Suprapubic skin (tissue), 4 donors: ENCODE data around the gene KCNK13. TPM values are rescaled to one million over a fixed set of nuclear protein-coding genes. Genes with fewer than 3 reads are reported as not detected.

Experiments
- DNase-seq, 2 donors: peaks; one replicate each; pipeline ENCODE4 v3.0.0-alpha.2; 2019; ENCODE audit warnings: low spot score in 2 of 2
- H3K27ac ChIP-seq: fragments of 200-600 bp; sonication (generic); one replicate; pipeline ENCODE4 v1.5.1; 2019
- H3K27me3 ChIP-seq: fragments of 200-600 bp; sonication (generic); one replicate; pipeline ENCODE4 v1.5.1; 2019
- H3K36me3 ChIP-seq: fragments of 200-600 bp; sonication (generic); one replicate; pipeline ENCODE4 v1.5.1; 2019
- H3K4me1 ChIP-seq: fragments of 200-600 bp; sonication (generic); one replicate; pipeline ENCODE4 v1.5.1; 2019
- H3K4me3 ChIP-seq: fragments of 200-600 bp; sonication (generic); one replicate; pipeline ENCODE4 v1.5.1; 2019; ENCODE audit warnings: mild to moderate bottlenecking
- H3K9me3 ChIP-seq: fragments of 200-600 bp; sonication (generic); one replicate; pipeline ENCODE4 v1.5.1; 2019
- CTCF ChIP-seq, 2 donors: fragments of 200-600 bp in 1 of 2; fragments of 450-650 bp in 1 of 2; sonication (generic) in 1 of 2; IDR thresholded peaks; one replicate each; pipeline ENCODE4 v1.5.1; 2016 to 2019; ENCODE audit warnings: antibody characterized with exemption in 2 of 2, mild to moderate bottlenecking in 1 of 2, moderate library complexity in 1 of 2
- EP300 ChIP-seq: sonication (generic); formaldehyde crosslinking; IDR thresholded peaks from one replicate; pipeline ENCODE4 v1.6.1; 2017; ENCODE audit warnings: antibody characterized with exemption
- POLR2A ChIP-seq, 2 donors: fragments of 450-650 bp; IDR thresholded peaks; one replicate each; pipeline ENCODE4 v1.6.1; 2017; ENCODE audit warnings: antibody characterized with exemption in 2 of 2, mild to moderate bottlenecking in 2 of 2, moderate library complexity in 2 of 2
- POLR2AphosphoS5 ChIP-seq, 3 donors: sonication (generic); formaldehyde crosslinking; IDR thresholded peaks; one replicate each; pipeline ENCODE4 v1.6.1; 2017; ENCODE audit warnings: antibody characterized with exemption in 3 of 3
- WGBS: methylation state at CpG from one replicate; pipeline ENCODE4 v1.1.5; 2018; 5-methylcytosine and 5-hydroxymethylcytosine counted together
- total RNA-seq, 4 donors: library from RNA; depleted of rRNA; stranded (reverse); fragments of >200 nt; gene quantifications; one replicate each; pipeline ENCODE4 v1.1.0, GENCODE V29; 2016

Gene KCNK13
- total RNA-seq, 4 donors from 2014 or later, result 0.48 TPM; not detected in 3

DNA sequence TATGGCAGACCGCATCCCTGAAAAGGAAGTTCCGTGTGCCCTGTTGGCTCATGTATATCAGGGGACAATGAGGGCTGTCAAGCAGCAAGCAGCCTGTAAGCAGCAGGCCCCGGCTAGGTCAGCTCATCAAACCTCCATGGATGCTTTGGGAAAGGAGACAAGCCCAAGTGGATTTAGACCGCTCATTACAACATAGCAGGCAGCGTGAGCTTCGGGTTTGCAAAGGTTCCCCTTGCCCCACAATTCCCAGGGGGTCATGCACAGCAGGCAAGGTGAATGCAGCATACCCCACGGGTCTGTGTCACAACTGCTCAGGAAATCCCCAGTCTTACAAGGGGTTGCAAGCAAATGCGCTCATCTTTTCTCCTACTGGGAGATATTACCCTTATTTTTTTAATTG, 54.6 kb downstream of the KCNK13 start:
- Histone ChIP-seq H3K27me3 (peaks cover 5% of the 10 kb centered on the region), H3K9me3 (no peaks in the 10 kb centered on the region), H3K27ac (no peak overlapping the region), H3K4me3 (no peak overlapping the region), H3K4me1 (no peaks in the 10 kb centered on the region), H3K36me3 (no peaks in the 10 kb centered on the region)
- TF ChIP-seq EP300 (no peak), CTCF (IDR thresholded peaks at IDR 0.05) (no peak), POLR2A (IDR thresholded peaks at IDR 0.05) (no peak), POLR2AphosphoS5 (IDR thresholded peaks at IDR 0.05) (no peak)
- WGBS, result 78% methylated on average over 8 of the region's 8 CpGs
- no peak for DNase-seq

DNA sequence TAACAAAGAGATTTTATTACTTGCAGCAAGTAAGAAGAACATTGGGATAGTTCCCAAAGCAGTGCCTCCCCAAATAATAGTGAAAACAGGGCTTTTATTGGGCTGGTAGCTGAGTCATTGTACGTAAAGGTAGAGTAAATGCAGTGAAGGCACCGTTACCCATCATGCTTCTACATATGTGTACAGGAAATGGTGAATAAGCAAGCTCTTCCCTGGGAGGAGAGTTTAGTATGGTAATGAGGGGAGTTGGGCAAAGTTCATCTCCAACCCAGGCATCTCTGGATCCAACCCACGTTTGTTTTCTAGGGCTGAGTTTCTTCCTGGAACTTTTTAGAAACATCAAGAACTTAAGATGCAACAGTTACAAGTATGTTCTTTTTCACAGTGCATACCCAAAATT, 56.2 kb downstream of the KCNK13 start:
- no peaks in the 10 kb centered on the region for H3K9me3 ChIP-seq
- no peaks in the 10 kb centered on the region for H3K36me3 ChIP-seq
- H3K27ac ChIP-seq, result no peak overlapping the region
- H3K4me3 ChIP-seq, result no peak overlapping the region
- WGBS, result 67% methylated on average over 3 of the region's 3 CpGs
- TF ChIP-seq EP300, result no peak
- TF ChIP-seq CTCF (IDR thresholded peaks at IDR 0.05), result no peak
- no peak for TF ChIP-seq POLR2AphosphoS5 (IDR thresholded peaks at IDR 0.05)
- no peak for TF ChIP-seq POLR2A (IDR thresholded peaks at IDR 0.05)
- no peaks in the 10 kb centered on the region for H3K4me1 ChIP-seq
- no peaks in the 10 kb centered on the region for H3K27me3 ChIP-seq
- no peak for DNase-seq

- Histone ChIP-seq H3K27me3 (peaks cover 4% of the 10 kb centered on the region), H3K27ac (no peak overlapping the region), H3K4me3 (no peak overlapping the region), H3K4me1 (no peaks in the 10 kb centered on the region), H3K36me3 (no peaks in the 10 kb centered on the region), H3K9me3 (no peaks in the 10 kb centered on the region)
- 93% methylated on average over 15 of the region's 15 CpGs for WGBS
- DNase-seq, result no peak
- no peak for TF ChIP-seq POLR2AphosphoS5 (IDR thresholded peaks at IDR 0.05)
- no peak for TF ChIP-seq POLR2A (IDR thresholded peaks at IDR 0.05)
- no peak for TF ChIP-seq CTCF (IDR thresholded peaks at IDR 0.05)
- TF ChIP-seq EP300, result no peak
Measured at GRCh38 chr14:90126260-90126659, 64.5 kb downstream of the KCNK13 start.

DNA sequence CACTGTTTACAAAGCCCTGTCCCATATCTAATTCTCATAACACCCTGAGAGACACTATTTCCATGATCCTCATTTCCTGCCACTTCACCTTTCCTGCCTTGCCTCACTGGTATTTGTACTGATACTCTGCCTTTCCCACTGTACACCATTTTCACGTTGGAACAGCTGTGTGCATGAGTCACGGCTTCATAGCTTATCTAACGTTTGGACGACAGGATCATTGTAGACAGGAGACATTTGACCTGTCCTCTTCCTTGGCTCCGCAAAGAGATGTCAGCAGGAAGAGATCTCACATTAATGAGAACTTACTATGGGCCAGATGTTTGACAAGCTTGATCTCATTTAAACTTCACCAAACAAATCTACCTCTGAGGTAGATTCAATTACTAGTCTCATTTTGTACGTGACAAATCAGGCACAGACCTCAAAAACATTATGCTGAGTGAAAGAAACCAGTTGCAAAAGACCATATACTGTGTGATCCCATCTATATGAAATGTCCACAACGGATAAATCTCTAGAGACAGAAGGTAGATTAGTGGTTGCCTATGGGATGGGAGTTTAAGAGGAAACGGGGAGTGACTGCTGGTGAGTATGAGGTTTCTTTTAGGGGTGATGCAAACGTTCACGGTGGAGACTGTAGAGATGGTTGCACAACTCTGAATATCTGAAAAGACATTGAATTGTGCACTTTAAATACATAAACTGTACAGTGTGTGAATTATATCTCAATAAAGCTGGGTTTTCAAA, 71.2 kb downstream of the KCNK13 start:
- WGBS, result 78% methylated on average over 10 of the region's 10 CpGs
- Histone ChIP-seq H3K36me3 (no peaks in the 10 kb centered on the region), H3K9me3 (no peaks in the 10 kb centered on the region), H3K4me3 (no peak overlapping the region), H3K27ac (no peak overlapping the region), H3K4me1 (no peaks in the 10 kb centered on the region), H3K27me3 (peaks cover 4% of the 10 kb centered on the region)
- no peak for DNase-seq
- TF ChIP-seq EP300 (no peak), POLR2AphosphoS5 (IDR thresholded peaks at IDR 0.05) (no peak), POLR2A (IDR thresholded peaks at IDR 0.05) (no peak), CTCF (IDR thresholded peaks at IDR 0.05) (no peak)

DNA sequence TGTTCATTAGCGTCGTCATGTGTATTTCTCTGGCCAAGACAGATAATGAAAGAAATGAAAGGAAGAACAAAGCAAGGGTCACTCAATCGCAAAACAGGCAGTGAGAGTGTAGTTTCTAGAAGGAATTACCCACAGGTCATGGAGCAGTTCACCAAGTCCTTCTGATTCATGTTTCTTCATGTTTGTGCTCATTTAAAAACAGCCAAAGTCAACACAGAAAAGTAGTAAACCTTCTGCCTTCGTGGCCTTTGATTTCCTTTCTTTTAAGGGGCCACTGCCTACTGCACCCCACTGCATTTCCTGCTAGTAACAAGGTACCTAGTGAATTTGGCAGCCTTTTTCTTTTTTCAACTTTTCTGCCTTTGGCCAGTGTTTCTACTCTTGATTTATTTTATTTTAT, 75.1 kb downstream of the KCNK13 start:
- TF ChIP-seq CTCF (IDR thresholded peaks at IDR 0.05) (no peak), EP300 (no peak), POLR2AphosphoS5 (IDR thresholded peaks at IDR 0.05) (no peak), POLR2A (IDR thresholded peaks at IDR 0.05) (no peak)
- H3K27me3 ChIP-seq, result no peaks in the 10 kb centered on the region
- no peaks in the 10 kb centered on the region for H3K9me3 ChIP-seq
- H3K4me3 ChIP-seq, result no peak overlapping the region
- H3K4me1 ChIP-seq, result no peaks in the 10 kb centered on the region
- H3K36me3 ChIP-seq, result no peaks in the 10 kb centered on the region
- no peak overlapping the region for H3K27ac ChIP-seq
- 80% methylated on average over 4 of the region's 4 CpGs for WGBS
- no peak for DNase-seq
